ENCODE measurements around the gene CDH12. TPM values are rescaled to one million over a fixed set of nuclear protein-coding genes. Genes with fewer than 3 reads are reported as not detected.
"Not testable (repeated sequence)": the region's sequence is repeated elsewhere in the genome, so short reads cannot be mapped to it uniquely, and the experiment has no call there.

The CDH12 gene
- total RNA-seq, 6 experiments from 2014 or later, result not detected

GRCh38 chr5:22793463-22793862 lies 59.7 kb downstream of the CDH12 start:
- Mint-ChIP-seq H3K27ac (no peak overlapping the region), H3K36me3 (ENCODE audit: low read depth) (no peaks in the 10 kb centered on the region), H3K4me3 (no peak overlapping the region), H3K27me3 (ENCODE audit: insufficient read depth) (no peaks in the 10 kb centered on the region), H3K4me1 (ENCODE audit: low read depth) (no peaks in the 10 kb centered on the region), H3K9me3 (peaks cover 23% of the 10 kb centered on the region)
- DNase-seq, result no peak
- TF ChIP-seq, protein P1, sequence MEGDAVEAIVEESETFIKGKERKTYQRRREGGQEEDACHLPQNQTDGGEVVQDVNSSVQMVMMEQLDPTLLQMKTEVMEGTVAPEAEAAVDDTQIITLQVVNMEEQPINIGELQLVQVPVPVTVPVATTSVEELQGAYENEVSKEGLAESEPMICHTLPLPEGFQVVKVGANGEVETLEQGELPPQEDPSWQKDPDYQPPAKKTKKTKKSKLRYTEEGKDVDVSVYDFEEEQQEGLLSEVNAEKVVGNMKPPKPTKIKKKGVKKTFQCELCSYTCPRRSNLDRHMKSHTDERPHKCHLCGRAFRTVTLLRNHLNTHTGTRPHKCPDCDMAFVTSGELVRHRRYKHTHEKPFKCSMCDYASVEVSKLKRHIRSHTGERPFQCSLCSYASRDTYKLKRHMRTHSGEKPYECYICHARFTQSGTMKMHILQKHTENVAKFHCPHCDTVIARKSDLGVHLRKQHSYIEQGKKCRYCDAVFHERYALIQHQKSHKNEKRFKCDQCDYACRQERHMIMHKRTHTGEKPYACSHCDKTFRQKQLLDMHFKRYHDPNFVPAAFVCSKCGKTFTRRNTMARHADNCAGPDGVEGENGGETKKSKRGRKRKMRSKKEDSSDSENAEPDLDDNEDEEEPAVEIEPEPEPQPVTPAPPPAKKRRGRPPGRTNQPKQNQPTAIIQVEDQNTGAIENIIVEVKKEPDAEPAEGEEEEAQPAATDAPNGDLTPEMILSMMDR (IDR thresholded peaks at IDR 0.05), result no peak

GRCh38 chr5:22787807-22788206 lies 65.3 kb downstream of the CDH12 start:
- Mint-ChIP-seq H3K27ac (no peak overlapping the region), H3K27me3 (ENCODE audit: insufficient read depth) (peaks cover 2% of the 10 kb centered on the region), H3K9me3 (peaks cover 38% of the 10 kb centered on the region), H3K36me3 (ENCODE audit: low read depth) (no peaks in the 10 kb centered on the region), H3K4me1 (ENCODE audit: low read depth) (no peaks in the 10 kb centered on the region), H3K4me3 (no peak overlapping the region)
- DNase-seq, result no peak
- TF ChIP-seq, protein P1 (IDR thresholded peaks at IDR 0.05), result no peak

DNA sequence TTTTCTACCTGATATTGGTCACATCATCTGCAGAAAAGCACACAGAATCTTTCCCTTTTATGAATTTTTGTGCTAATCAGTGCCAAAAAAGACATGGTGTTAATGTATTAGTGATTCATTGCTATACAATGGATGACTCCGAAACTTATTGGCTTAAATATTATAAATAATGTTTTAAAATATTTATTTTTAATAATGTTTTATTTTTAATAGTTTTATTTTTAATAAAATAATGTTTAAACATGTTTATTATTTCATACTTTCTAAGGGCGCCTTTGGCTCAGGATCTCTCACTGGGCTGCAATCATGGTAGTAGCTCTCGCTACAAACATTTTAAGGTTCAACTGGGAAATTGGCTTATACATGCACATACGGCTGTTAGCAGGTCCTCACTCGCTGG lies 65.7 kb downstream of the CDH12 start:
- Mint-ChIP-seq H3K27me3 (ENCODE audit: insufficient read depth) (peaks cover 2% of the 10 kb centered on the region), H3K9me3 (peaks cover 40% of the 10 kb centered on the region), H3K36me3 (ENCODE audit: low read depth) (no peaks in the 10 kb centered on the region), H3K27ac (no peak overlapping the region), H3K4me3 (no peak overlapping the region), H3K4me1 (ENCODE audit: low read depth) (no peaks in the 10 kb centered on the region)
- TF ChIP-seq, protein P1 (IDR thresholded peaks at IDR 0.05), result no peak
- DNase-seq, result no peak

- no peak overlapping the region for H3K4me3 Mint-ChIP-seq
- TF ChIP-seq, protein P1 (IDR thresholded peaks at IDR 0.05), result no peak
These were observed 72.4 kb downstream of the CDH12 start for GRCh38 chr5:22780756-22781155.

GRCh38 chr5:22779499-22779898 lies 73.6 kb downstream of the CDH12 start:
- H3K4me1 Mint-ChIP-seq (ENCODE audit: low read depth), result no peaks in the 10 kb centered on the region
- no peak for DNase-seq
- no peaks in the 10 kb centered on the region for H3K36me3 Mint-ChIP-seq (ENCODE audit: low read depth)
- no peak overlapping the region for H3K27ac Mint-ChIP-seq
- TF ChIP-seq, protein P1 (IDR thresholded peaks at IDR 0.05), result no peak
- no peaks in the 10 kb centered on the region for H3K27me3 Mint-ChIP-seq (ENCODE audit: insufficient read depth)
- H3K4me3 Mint-ChIP-seq, result no peak overlapping the region
- peaks cover 21% of the 10 kb centered on the region for H3K9me3 Mint-ChIP-seq

More at GRCh38 chr5:22780756-22781155, 72.4 kb downstream of the CDH12 start:
- Mint-ChIP-seq H3K36me3 (ENCODE audit: low read depth) (no peaks in the 10 kb centered on the region), H3K9me3 (peaks cover 29% of the 10 kb centered on the region), H3K27ac (no peak overlapping the region), H3K27me3 (ENCODE audit: insufficient read depth) (peaks cover 2% of the 10 kb centered on the region; the same call in 1 of the 2 replicates), H3K4me1 (ENCODE audit: low read depth) (no peaks in the 10 kb centered on the region)
- no peak for DNase-seq

DNA sequence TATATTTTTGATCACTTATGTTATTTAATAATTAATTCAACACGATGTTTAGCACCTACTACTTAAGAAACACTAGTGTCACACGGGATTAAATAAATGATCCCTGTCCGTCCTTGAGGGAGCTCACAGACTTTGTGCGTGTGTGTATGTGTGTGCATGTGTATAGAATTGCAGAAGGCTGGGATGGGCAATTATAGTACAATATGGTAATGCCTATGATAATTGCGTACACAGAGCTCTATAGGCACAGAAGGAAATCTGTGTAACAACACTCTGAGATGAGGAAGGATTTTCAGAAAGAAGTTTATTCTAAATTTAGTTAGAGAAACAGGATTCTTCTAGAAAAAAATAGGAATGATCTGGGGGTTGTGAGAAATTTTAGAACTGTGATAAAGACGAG lies 76.9 kb downstream of the CDH12 start:
- Mint-ChIP-seq H3K9me3 (peaks cover 29% of the 10 kb centered on the region), H3K4me3 (no peak overlapping the region), H3K27ac (no peak overlapping the region), H3K4me1 (ENCODE audit: low read depth) (no peaks in the 10 kb centered on the region), H3K27me3 (ENCODE audit: insufficient read depth) (no peaks in the 10 kb centered on the region), H3K36me3 (ENCODE audit: low read depth) (no peaks in the 10 kb centered on the region)
- no peak for DNase-seq
- TF ChIP-seq, protein P1 (IDR thresholded peaks at IDR 0.05), result no peak

DNA sequence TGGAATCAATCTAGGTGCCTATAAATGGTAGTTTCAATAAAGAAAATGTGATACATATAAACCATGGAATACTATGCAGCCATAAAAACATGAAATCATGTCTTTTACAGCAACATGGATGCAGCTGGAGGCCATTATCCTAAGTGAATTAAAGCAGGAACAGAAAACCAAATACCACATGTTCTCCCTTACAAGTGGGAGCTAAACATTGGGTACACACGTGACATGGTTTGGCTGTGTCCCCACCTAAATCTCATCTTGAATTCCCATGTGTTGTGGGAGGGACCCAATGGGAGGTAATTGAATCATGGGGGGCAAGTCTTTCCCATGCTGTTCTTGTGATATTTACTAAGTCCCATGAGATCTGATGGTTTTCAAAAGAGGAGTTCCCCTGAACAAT lies 78.9 kb downstream of the CDH12 start:
- H3K27ac Mint-ChIP-seq, result not testable (repeated sequence)

More for the DNA sequence above, 78.9 kb downstream of the CDH12 start:
- not testable (repeated sequence) for DNase-seq; H3K27me3 Mint-ChIP-seq (ENCODE audit: insufficient read depth); H3K4me1 Mint-ChIP-seq (ENCODE audit: low read depth); H3K36me3 Mint-ChIP-seq (ENCODE audit: low read depth); H3K4me3 Mint-ChIP-seq
- H3K9me3 Mint-ChIP-seq, result peaks cover 25% of the 10 kb centered on the region

Measured in HFFc6 (cell line).